BE2C (cell line): ENCODE results near the gene HOXB13.

Experiments used
- DNase-seq: peaks from one replicate; pipeline ENCODE4 v3.0.0-alpha.2; 2020
- H3K27me3 ChIP-seq: fragments of 250-450 bp; sonication (Bioruptor Pico); 2 replicates; pipeline ENCODE4 v1.5.1; 2020; ENCODE audit warnings: mild to moderate bottlenecking
- H3K36me3 ChIP-seq: fragments of 250-450 bp; sonication (Bioruptor Pico); 2 replicates; pipeline ENCODE4 v1.5.1; 2020; ENCODE audit warnings: mild to moderate bottlenecking
- H3K4me1 ChIP-seq: fragments of 250-450 bp; sonication (Bioruptor Pico); 2 replicates; pipeline ENCODE4 v1.5.1; 2020
- H3K4me3 ChIP-seq: 2 replicates; pipeline ENCODE4 v1.5.1; 2011; ENCODE audit warnings: low read depth, low read length
- H3K9me3 ChIP-seq: fragments of 250-450 bp; sonication (Bioruptor Pico); 2 replicates; pipeline ENCODE4 v1.5.1; 2020
- TF ChIP-seq, protein P1 (sequence below): IDR thresholded peaks from 2 replicates; pipeline ENCODE4 v1.5.1; 2012; ENCODE audit warnings: mild to moderate bottlenecking, low read depth, low read length

Gene HOXB13

DNA sequence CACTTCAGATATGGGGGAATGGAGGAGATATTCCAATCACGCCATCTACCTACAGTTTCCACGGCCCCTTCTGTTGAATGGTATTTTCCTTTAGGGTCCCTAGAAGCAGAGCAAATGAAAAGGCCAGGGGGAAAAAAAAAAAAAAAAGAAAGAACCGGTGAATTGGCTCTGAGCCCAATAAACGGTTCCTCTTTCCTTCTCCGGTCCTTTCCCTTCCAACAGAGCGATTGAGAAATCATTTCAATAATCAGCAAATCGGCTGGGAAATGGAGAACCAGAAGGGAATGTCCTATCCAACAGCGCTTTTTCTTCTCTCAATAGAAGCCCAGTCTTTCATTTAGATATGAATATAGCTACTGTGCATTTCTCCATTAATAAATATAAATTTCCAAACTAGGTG lies 26.8 kb upstream of the HOXB13 start:
- Histone ChIP-seq H3K9me3 (no peaks in the 10 kb centered on the region), H3K4me3 (no peak overlapping the region), H3K4me1 (no peaks in the 10 kb centered on the region), H3K36me3 (no peaks in the 10 kb centered on the region), H3K27me3 (peaks cover 94% of the 10 kb centered on the region)
- DNase-seq: no peak
- TF ChIP-seq, protein P1, sequence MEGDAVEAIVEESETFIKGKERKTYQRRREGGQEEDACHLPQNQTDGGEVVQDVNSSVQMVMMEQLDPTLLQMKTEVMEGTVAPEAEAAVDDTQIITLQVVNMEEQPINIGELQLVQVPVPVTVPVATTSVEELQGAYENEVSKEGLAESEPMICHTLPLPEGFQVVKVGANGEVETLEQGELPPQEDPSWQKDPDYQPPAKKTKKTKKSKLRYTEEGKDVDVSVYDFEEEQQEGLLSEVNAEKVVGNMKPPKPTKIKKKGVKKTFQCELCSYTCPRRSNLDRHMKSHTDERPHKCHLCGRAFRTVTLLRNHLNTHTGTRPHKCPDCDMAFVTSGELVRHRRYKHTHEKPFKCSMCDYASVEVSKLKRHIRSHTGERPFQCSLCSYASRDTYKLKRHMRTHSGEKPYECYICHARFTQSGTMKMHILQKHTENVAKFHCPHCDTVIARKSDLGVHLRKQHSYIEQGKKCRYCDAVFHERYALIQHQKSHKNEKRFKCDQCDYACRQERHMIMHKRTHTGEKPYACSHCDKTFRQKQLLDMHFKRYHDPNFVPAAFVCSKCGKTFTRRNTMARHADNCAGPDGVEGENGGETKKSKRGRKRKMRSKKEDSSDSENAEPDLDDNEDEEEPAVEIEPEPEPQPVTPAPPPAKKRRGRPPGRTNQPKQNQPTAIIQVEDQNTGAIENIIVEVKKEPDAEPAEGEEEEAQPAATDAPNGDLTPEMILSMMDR: no peak

DNA sequence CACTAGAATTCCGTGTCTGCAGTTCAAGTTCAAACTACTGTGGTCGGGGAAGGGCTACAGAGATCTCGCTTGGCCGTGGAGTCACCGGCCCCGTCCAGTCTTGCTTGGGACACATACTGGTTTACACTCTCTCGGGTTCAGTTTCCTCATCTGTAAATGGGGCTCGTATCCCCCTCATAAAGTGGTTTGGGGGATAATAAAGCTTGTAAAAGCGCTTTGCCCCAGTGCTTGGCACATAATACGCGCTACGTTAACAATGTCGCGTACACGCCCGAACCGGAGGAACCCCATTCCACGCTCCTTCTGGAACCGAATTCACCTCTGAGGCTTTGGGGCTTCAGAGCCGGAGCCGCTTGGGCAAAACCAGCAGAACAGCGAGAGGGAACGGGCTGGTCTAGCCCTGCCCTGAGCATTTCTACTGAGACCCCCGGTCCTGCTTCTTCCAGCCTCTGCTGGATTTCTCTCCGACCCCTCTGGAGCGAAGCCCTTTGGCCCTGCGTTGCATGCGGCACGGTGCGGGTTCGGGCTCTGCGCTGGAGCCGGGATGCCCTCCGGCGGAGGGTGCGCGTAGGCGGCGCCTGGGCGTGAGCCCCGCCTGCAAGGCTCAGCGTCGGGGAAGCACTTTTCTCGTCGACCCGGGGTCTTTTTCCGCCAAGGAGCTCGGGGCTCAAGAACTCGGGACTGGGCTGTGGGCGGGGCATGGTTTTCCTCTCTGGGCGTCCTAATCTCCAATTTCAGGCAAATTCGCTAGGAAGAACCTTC lies 26.1 kb upstream of the HOXB13 start:
- H3K27me3 ChIP-seq: peaks cover 96% of the 10 kb centered on the region
- DNase-seq: no peak

DNA sequence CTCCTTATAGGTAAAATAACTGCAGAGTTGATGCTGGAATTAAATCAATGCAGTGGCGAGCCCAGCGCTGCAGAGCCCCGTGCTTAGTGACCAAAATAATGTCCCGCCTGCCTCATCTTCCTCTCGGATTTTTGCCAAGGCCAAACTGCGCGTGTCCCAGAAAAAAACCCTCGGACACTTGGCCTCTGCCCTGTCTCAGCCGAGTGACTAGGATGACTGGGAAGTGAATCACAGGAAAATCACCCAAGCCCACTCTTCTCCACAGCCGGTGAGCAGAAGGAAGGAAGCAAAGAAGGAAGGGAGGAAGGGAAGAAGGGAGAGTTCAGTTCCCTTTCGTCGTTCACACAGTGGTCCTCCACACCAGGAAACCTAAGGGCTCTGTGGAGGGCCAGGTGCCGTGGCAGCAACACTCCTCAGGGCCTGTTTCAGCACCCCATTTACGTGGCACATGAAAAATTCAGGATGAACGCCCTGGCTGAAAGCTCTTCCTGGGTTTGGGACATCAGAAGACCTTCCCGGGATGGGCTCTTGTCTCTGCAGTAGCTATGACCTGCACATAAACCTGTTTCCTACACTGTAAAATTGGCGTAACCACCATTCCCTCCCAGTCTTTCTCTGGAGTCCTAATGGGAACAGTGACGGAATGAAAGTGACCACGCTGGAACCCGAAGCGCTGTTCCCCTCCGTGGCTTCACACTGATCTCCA lies 25.4 kb upstream of the HOXB13 start:
- no peak overlapping the region for H3K4me3 ChIP-seq
- TF ChIP-seq, protein P1: no peak
- no peaks in the 10 kb centered on the region for H3K9me3 ChIP-seq
- H3K4me1 ChIP-seq: no peaks in the 10 kb centered on the region
- H3K27me3 ChIP-seq: peaks cover 96% of the 10 kb centered on the region
- no peak for DNase-seq
- H3K36me3 ChIP-seq: no peaks in the 10 kb centered on the region

More for the DNA sequence above, 26.1 kb upstream of the HOXB13 start:
- TF ChIP-seq, protein P1: no peak
- no peaks in the 10 kb centered on the region for H3K36me3 ChIP-seq
- H3K4me1 ChIP-seq: no peaks in the 10 kb centered on the region
- H3K9me3 ChIP-seq: no peaks in the 10 kb centered on the region
- H3K4me3 ChIP-seq: no peak overlapping the region

DNA sequence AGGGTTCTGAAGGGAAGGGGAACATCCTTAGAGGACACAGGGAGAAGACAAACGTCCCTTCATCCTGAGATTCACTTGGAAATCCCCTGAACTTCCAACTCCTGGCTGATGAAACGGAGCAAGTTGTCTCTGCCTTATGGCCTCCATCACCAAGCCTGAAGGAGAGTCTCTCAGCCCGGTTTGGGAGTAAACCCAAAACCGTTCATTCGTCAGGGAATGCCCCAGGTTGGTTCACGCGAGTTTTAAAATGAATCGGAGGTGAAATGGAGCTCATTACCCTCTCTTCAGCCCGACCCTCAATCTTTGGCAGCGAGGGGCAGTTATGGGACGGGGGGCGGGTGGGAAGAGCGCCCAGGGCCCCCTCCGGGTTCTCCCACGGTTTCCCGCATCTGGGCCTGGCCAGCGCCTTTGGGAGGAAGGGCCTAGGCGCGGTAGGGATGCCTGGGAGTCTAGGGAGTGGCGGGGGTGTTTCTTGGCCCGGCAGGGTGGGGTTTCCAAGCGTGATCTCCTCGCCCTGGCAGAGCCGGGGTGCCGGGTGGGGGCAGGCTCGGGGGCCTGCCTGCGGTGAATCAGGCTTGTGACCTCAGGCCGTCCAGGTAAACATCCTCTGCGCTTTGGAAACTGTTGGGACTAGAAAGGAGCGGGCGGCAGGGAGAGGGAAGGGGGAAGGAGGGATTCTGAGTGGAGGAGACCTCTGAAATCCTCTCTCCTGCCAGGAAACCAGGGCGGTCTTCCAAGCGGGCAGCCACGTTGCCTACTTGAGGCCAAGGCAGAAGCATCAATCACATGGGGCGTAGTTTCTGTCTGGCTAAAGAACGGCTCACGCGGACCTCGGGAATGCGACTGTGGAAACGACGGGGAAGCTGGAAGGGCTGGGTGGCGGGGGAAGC lies 24.1 kb upstream of the HOXB13 start:
- peaks cover 98% of the 10 kb centered on the region for H3K27me3 ChIP-seq
- TF ChIP-seq, protein P1: no peak
- H3K4me3 ChIP-seq: no peak overlapping the region
- no peak for DNase-seq
- H3K9me3 ChIP-seq: no peaks in the 10 kb centered on the region
- no peaks in the 10 kb centered on the region for H3K4me1 ChIP-seq
- no peaks in the 10 kb centered on the region for H3K36me3 ChIP-seq

DNA sequence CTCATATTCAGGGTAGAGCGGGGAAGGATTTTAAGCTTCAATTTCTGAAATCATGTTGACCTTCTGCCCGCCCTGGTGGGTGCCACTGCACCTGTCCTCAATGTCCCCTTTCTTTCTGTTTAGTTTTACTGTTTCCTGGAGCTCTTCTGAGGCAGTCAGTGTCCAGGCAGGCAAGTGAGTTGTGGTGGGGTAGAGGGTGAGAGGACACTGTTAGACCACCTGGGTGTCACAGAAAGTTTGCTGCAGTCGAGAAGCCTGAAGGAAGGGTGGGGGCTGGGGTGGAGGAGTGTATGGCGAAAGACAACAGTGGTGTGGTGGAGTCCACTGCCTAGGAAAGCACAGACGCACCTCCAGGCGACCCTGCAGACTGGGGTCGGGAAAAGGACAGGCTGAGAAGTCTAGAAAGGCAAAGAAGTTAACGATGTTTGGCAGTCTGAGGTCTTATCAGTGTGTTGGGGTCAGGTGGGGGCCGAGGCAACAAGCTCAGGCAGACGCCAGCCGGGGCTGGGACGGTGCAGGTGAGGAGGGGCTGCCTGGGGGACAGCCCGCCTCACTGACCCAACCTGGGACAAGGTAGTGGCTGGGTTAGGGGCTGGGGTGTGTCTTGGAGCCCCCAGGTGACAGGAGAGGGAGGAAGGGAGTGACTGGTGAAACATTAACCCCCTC lies 23.3 kb upstream of the HOXB13 start:
- Histone ChIP-seq H3K9me3 (no peaks in the 10 kb centered on the region), H3K27me3 (peaks cover 98% of the 10 kb centered on the region), H3K4me3 (no peak overlapping the region), H3K36me3 (no peaks in the 10 kb centered on the region), H3K4me1 (no peaks in the 10 kb centered on the region)
- TF ChIP-seq, protein P1: no peak
- no peak for DNase-seq
